ENCODE data around the gene TREML2.

DNA sequence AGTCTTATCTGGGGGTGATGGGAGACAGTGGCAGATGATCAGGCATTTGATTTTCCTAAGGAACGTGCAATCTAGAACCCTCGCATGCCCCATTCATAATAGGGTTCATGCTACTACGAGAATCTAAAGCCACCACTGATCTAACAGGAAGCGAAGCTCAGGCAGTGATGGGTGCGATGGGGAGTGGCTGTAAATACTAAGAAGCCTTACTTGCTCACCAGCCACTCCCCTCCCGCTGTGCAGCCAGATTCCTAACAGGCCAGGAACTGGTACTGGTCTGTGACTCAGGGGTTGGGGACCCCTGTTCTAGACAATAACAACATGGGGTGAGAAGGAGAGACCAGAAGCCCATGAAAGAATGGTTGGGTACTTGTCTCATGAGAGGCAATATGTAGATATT, 31.7 kb upstream of the TREML2 start:
- TF ChIP-seq CTCF (IDR thresholded peaks at IDR 0.05) (no peak), POLR2A (IDR thresholded peaks at IDR 0.05) (no peak)
